ENCODE results near the gene SVIL. TPM values are rescaled to one million over a fixed set of nuclear protein-coding genes. Genes with fewer than 3 reads are reported as not detected.

The SVIL gene
- total and polyA plus RNA-seq, 2 of the 13 experiments (the other 11 are each of a cell fraction or from before 2014, with no cell fraction given) = 3.9 to 12.1 TPM

GRCh38 chr10:29618341-29619171 is 16.2 kb downstream of the SVIL start (continued):
- no peak for TF ChIP-seq ZBTB46 (CRISPR knock-in tag; IDR thresholded peaks at IDR 0.05; ENCODE audit: borderline replicate concordance)
- TF ChIP-seq ZNF382 (CRISPR knock-in tag; IDR thresholded peaks at IDR 0.05; ENCODE audit: borderline replicate concordance) = no peak
- TF ChIP-seq ZZZ3 (CRISPR knock-in tag; IDR thresholded peaks at IDR 0.05; ENCODE audit: borderline replicate concordance) = peak; percentile 34; the same call in 1 of the 2 replicates
- no peak for TF ChIP-seq HDAC6 (IDR thresholded peaks at IDR 0.05; ENCODE audit: low read depth, low read length)
- TF ChIP-seq ASH2L (IDR thresholded peaks at IDR 0.05; ENCODE audit: insufficient read length, low read depth, low read length) = peak; percentile 81
- TF ChIP-seq ZFP82 (CRISPR knock-in tag; IDR thresholded peaks at IDR 0.05; ENCODE audit: borderline replicate concordance) = no peak
- 0 out of 2 replicates have a peak, but pooled peaks have one; percentile 66 for TF ChIP-seq ZNF556 (CRISPR knock-in tag; IDR thresholded peaks at IDR 0.05; ENCODE audit: borderline replicate concordance)
- TF ChIP-seq RARA (CRISPR knock-in tag; IDR thresholded peaks at IDR 0.05) = 0 out of 2 replicates have a peak, but pooled peaks have one; percentile 19
- no peak for TF ChIP-seq ZNF180 (CRISPR knock-in tag; IDR thresholded peaks at IDR 0.05; ENCODE audit: borderline replicate concordance, low read depth)
- TF ChIP-seq ZSCAN12 (CRISPR knock-in tag; IDR thresholded peaks at IDR 0.05) = 0 out of 2 replicates have a peak, but pooled peaks have one; percentile 16
- TF ChIP-seq SKIL (CRISPR knock-in tag; IDR thresholded peaks at IDR 0.05; ENCODE audit: borderline replicate concordance) = no peak
- TF ChIP-seq MBNL3 (CRISPR knock-in tag; conservative IDR thresholded peaks at IDR 0.05) = no peak
- TF ChIP-seq REPIN1 (CRISPR knock-in tag; IDR thresholded peaks at IDR 0.05; ENCODE audit: borderline replicate concordance, low read depth) = no peak
- no peak for TF ChIP-seq KAT7 (CRISPR knock-in tag; IDR thresholded peaks at IDR 0.05; ENCODE audit: borderline replicate concordance)
- TF ChIP-seq ZNF619 (CRISPR knock-in tag; IDR thresholded peaks at IDR 0.05) = no peak
- TF ChIP-seq ATF1 (CRISPR knock-in tag; IDR thresholded peaks at IDR 0.05) = no peak
- TF ChIP-seq GMEB1 (CRISPR knock-in tag; IDR thresholded peaks at IDR 0.05; ENCODE audit: borderline replicate concordance) = no peak
- TF ChIP-seq ZNF264 (CRISPR knock-in tag; IDR thresholded peaks at IDR 0.05) = no peak
- TF ChIP-seq GPN1 (CRISPR knock-in tag; IDR thresholded peaks at IDR 0.05; ENCODE audit: borderline replicate concordance) = no peak
- no peak for TF ChIP-seq U2AF2 (IDR thresholded peaks at IDR 0.05; ENCODE audit: low read depth, low read length)
- TF ChIP-seq NONO (IDR thresholded peaks at IDR 0.05) = no peak
- no peak; the same call in 1 of the 2 replicates for TF ChIP-seq NONO (CRISPR knock-in tag; conservative IDR thresholded peaks at IDR 0.05)
- TF ChIP-seq BCL6 (CRISPR knock-in tag; IDR thresholded peaks at IDR 0.05) = 0 out of 2 replicates have a peak, but pooled peaks have one; percentile 20
- no peak for TF ChIP-seq ZFYVE20 (CRISPR knock-in tag; IDR thresholded peaks at IDR 0.05; ENCODE audit: borderline replicate concordance, low read depth)
